Measurements from ENCODE around the gene MMP24.

Gene MMP24

GRCh38 chr20:35279040-35279439, 52.5 kb downstream of the MMP24 start:
- TF ChIP-seq CTCF (IDR thresholded peaks at IDR 0.05; ENCODE audit: low read depth, low read length), result no peak
- in situ Hi-C loops (cut with HindIII; ENCODE audit: low sequenced_read_pairs), result no loop called here
- no peak for DNase-seq (ENCODE audit: low read depth, low spot score)
- no peak overlapping the region for H3K4me3 ChIP-seq (ENCODE audit: low read depth, low read length)

- DNase-seq (ENCODE audit: low read depth, low spot score), result no peak
- H3K4me3 ChIP-seq (ENCODE audit: low read depth, low read length), result no peak overlapping the region
- TF ChIP-seq CTCF (IDR thresholded peaks at IDR 0.05; ENCODE audit: low read depth, low read length), result no peak
- in situ Hi-C loops (cut with HindIII; ENCODE audit: low sequenced_read_pairs), result no loop called here
These were observed 53.2 kb downstream of the MMP24 start for GRCh38 chr20:35279533-35280174.

- no peak for DNase-seq (ENCODE audit: low read depth, low spot score)
- no peak for TF ChIP-seq CTCF (IDR thresholded peaks at IDR 0.05; ENCODE audit: low read depth, low read length)
- no peak overlapping the region for H3K4me3 ChIP-seq (ENCODE audit: low read depth, low read length)
- in situ Hi-C loops (cut with HindIII; ENCODE audit: low sequenced_read_pairs), result no loop called here
These were observed 54.0 kb downstream of the MMP24 start for GRCh38 chr20:35280523-35280922.

GRCh38 chr20:35281506-35282101, 55.1 kb downstream of the MMP24 start:
- in situ Hi-C loops (cut with HindIII; ENCODE audit: low sequenced_read_pairs), result no loop called here
- DNase-seq (ENCODE audit: low read depth, low spot score), result no peak
- TF ChIP-seq CTCF (IDR thresholded peaks at IDR 0.05; ENCODE audit: low read depth, low read length), result no peak
- no peak overlapping the region for H3K4me3 ChIP-seq (ENCODE audit: low read depth, low read length)

- TF ChIP-seq CTCF (IDR thresholded peaks at IDR 0.05; ENCODE audit: low read depth, low read length), result no peak
- DNase-seq (ENCODE audit: low read depth, low spot score), result no peak
- peak overlapping the region; percentile 91 for H3K4me3 ChIP-seq (ENCODE audit: low read depth, low read length)
- in situ Hi-C loops (cut with HindIII; ENCODE audit: low sequenced_read_pairs), result no loop called here
These were observed 57.2 kb downstream of the MMP24 start for GRCh38 chr20:35283441-35284266.

- in situ Hi-C loops (cut with HindIII; ENCODE audit: low sequenced_read_pairs), result no loop called here
- peak; percentile 89 for DNase-seq (ENCODE audit: low read depth, low spot score)
- TF ChIP-seq CTCF (IDR thresholded peaks at IDR 0.05; ENCODE audit: low read depth, low read length), result no peak
- peak within 1 kb of the TSS; percentile 91 for H3K4me3 ChIP-seq (ENCODE audit: low read depth, low read length)
These were observed 57.9 kb downstream of the MMP24 start, which contains the start of gene EIF6 for GRCh38 chr20:35284267-35284991. EIF6 (minus strand) TSS chr20:35284772; CDS start chr20:35284487, 285 bp downstream.

All from astrocyte of the spinal cord (primary cell).